K562 (cell line): ENCODE data around the gene PDE9A. TPM values are rescaled to one million over a fixed set of nuclear protein-coding genes. Genes with fewer than 3 reads are reported as not detected.

Experiments used
- ATAC-seq: fragments of 200-7000 bp; cut with Tn5 transposase; 3 replicates; pipeline ENCODE4 v1.9.1; 2020; ENCODE audit warnings: moderate library complexity
- BruUV-seq: library from RNA; stranded (reverse); fragments of 400-500 nt; replicated peaks from 2 replicates; lab custom pipeline; 2021; lab: Mats Ljungman, UMichigan
- CTCF ChIA-PET: fragments of 300-600 bp; formaldehyde crosslinking; extraction: SDS; loops from one replicate; lab custom pipeline; 2021; ENCODE audit warnings: low intra/inter-chr PET ratio; lab: Yijun Ruan, JAX
- POLR2A ChIA-PET: fragments of 300-600, 350-650 bp; sonication (Branson Sonifier 250); formaldehyde crosslinking; extraction: SDS; loops from one replicate; lab custom pipeline; 2021; ENCODE audit warnings: antibody characterized with exemption, inconsistent platforms; lab: Yijun Ruan, JAX
- DNase-seq, 4 experiments: peaks; one replicate each; pipeline versions ENCODE4 v3.0.0 to v3.0.0-alpha.2; 2011 to 2018; ENCODE audit warnings: low spot score in 3 of 4, mixed read lengths in 3 of 4; ENCODE audit errors: extremely low read depth in 1 of 4
- FAIRE-seq: peaks from 2 replicates; lab custom pipeline; 2011; peaks lifted over from hg19 to GRCh38; lab: Jason Lieb, UNC
- H2AFZ ChIP-seq: 2 replicates; pipeline ENCODE4 v1.6.0; 2011; ENCODE audit warnings: low read depth, low read length, control low read depth, inconsistent platforms
- H3K27ac ChIP-seq: fragments of 200-600 bp; 3 replicates; pipeline ENCODE4 v1.8.0; 2011; ENCODE audit warnings: low read depth, mild to moderate bottlenecking, control low read depth, inconsistent platforms, low read length, moderate library complexity, mixed read lengths; ENCODE audit errors: extremely low read depth
- H3K27me3 ChIP-seq, 2 experiments: fragments of 300-600 bp in 1 of 2; 2 replicates in 1 of 2; 3 replicates in 1 of 2; pipeline versions ENCODE4 v1.6.0 to v1.8.0; 2011; ENCODE audit warnings: inconsistent platforms in 2 of 2, low read length in 2 of 2, mild to moderate bottlenecking in 1 of 2, mixed read lengths in 1 of 2, moderate library complexity in 1 of 2; ENCODE audit not compliant: control insufficient read depth in 2 of 2, insufficient read depth in 2 of 2
- H3K36me3 ChIP-seq: fragments of 300-600 bp; 3 replicates; pipeline ENCODE4 v1.8.0; 2011; ENCODE audit warnings: mild to moderate bottlenecking, low read length, inconsistent platforms; ENCODE audit not compliant: control insufficient read depth, insufficient read depth
- H3K4me1 ChIP-seq, 2 experiments: fragments of 200-600 bp in 1 of 2; replicated peaks in 1 of 2; 2 replicates in 1 of 2; 3 replicates in 1 of 2; pipeline versions ENCODE4 v1.5.1 to v1.8.0; 2011; ENCODE audit warnings: inconsistent platforms in 2 of 2, low read length in 2 of 2, mild to moderate bottlenecking in 1 of 2, mixed read lengths in 1 of 2, moderate library complexity in 1 of 2; ENCODE audit not compliant: control insufficient read depth in 2 of 2, insufficient read depth in 2 of 2
- H3K4me2 ChIP-seq: 2 replicates; pipeline ENCODE4 v1.6.1; 2011; ENCODE audit warnings: low read length, control low read depth, inconsistent platforms, mixed read lengths; ENCODE audit not compliant: insufficient read depth
- H3K4me3 ChIP-seq: fragments of 200-600 bp; sonication (generic), shearing (Covaris generic); 2 replicates; pipeline ENCODE4 v1.5.1; 2016; ENCODE audit warnings: control low read depth, inconsistent platforms
- H3K79me2 ChIP-seq: fragments of 200-600 bp; 3 replicates; pipeline ENCODE4 v1.8.0; 2011; ENCODE audit warnings: low read length, inconsistent platforms; ENCODE audit not compliant: control insufficient read depth, insufficient read depth
- H3K9ac ChIP-seq, 2 experiments: 2 replicates each; pipeline versions ENCODE4 v1.6.0 to v1.6.1; 2011; ENCODE audit warnings: low read depth in 2 of 2, low read length in 2 of 2, control low read depth in 1 of 2, inconsistent platforms in 1 of 2, mild to moderate bottlenecking in 1 of 2, mixed read lengths in 1 of 2; ENCODE audit not compliant: insufficient read depth in 1 of 2
- H3K9me1 ChIP-seq: one replicate; pipeline ENCODE4 v1.6.0; 2011; ENCODE audit warnings: inconsistent platforms, mild to moderate bottlenecking, low read length, moderate library complexity; ENCODE audit not compliant: control insufficient read depth, insufficient read depth
- H3K9me3 ChIP-seq: replicated peaks from 2 replicates; pipeline ENCODE4 v1.5.1; 2011; ENCODE audit warnings: low read depth, low read length, inconsistent platforms; ENCODE audit not compliant: control insufficient read depth, insufficient read depth
- H4K20me1 ChIP-seq: replicated peaks from 2 replicates; pipeline ENCODE4 v1.6.1; 2011; ENCODE audit warnings: low read length, inconsistent platforms, mixed read lengths; ENCODE audit not compliant: control insufficient read depth, insufficient read depth
- BCLAF1 ChIP-seq, 2 experiments: fragments of 450-650 bp in 1 of 2; IDR thresholded peaks; 2 replicates each; pipeline ENCODE4 v1.6.1; 2011 to 2017; ENCODE audit warnings: low read depth in 2 of 2, antibody characterized with exemption in 1 of 2, borderline replicate concordance in 1 of 2, low read length in 1 of 2, mild to moderate bottlenecking in 1 of 2, mixed read lengths in 1 of 2; ENCODE audit not compliant: control insufficient read depth in 1 of 2
- MCM7 ChIP-seq, 2 experiments: fragments of 450-650 bp; IDR thresholded peaks; 2 replicates each; pipeline ENCODE4 v1.6.1; 2016 to 2018
- POLR3G ChIP-seq: IDR thresholded peaks from 2 replicates; pipeline ENCODE4 v1.6.1; 2011; ENCODE audit not compliant: insufficient read length, insufficient replicate concordance; ENCODE audit errors: extremely low read depth
- SIN3A ChIP-seq, 2 experiments: fragments of 150-350 bp in 1 of 2; IDR thresholded peaks; 2 replicates each; pipeline ENCODE4 v1.6.1; 2011 to 2016; ENCODE audit warnings: borderline replicate concordance in 2 of 2, low read depth in 2 of 2, low read length in 2 of 2, mild to moderate bottlenecking in 2 of 2, moderate library complexity in 2 of 2; ENCODE audit not compliant: control insufficient read depth in 1 of 2
- SMC3 ChIP-seq: conservative IDR thresholded peaks from 2 replicates; pipeline ENCODE4 v1.6.1; 2011; ENCODE audit warnings: low read depth, low read length, improper control_type of control experiment; ENCODE audit not compliant: insufficient read depth
- TAF15 ChIP-seq: fragments of 200-400 bp; formaldehyde crosslinking; IDR thresholded peaks from 2 replicates; pipeline ENCODE4 v1.6.1; 2017; ENCODE audit warnings: mild to moderate bottlenecking, low read depth, low read length, moderate library complexity
- TSHZ1 ChIP-seq: fragments of 250-450 bp; sonication (Bioruptor Pico); IDR thresholded peaks from 2 replicates; pipeline ENCODE4 v1.4.0; 2020; ENCODE audit warnings: mild to moderate bottlenecking, moderate library complexity
- ZBTB7A ChIP-seq: IDR thresholded peaks from 2 replicates; pipeline ENCODE4 v1.6.1; 2011; ENCODE audit warnings: low read depth, mild to moderate bottlenecking, low read length, moderate library complexity, borderline replicate concordance; ENCODE audit not compliant: control insufficient read depth
- ZNF311 ChIP-seq: fragments of 250-450 bp; sonication (Bioruptor Pico); IDR thresholded peaks from 2 replicates; pipeline ENCODE4 v1.4.0; 2020; ENCODE audit warnings: mild to moderate bottlenecking, moderate library complexity
- WGBS: fragments of 100-300 bp; shearing (Covaris generic); methylation state at CpG from one replicate; pipeline ENCODE4 v1.1.6; 2016; ENCODE audit warnings: low coverage, mixed read lengths; ENCODE audit not compliant: insufficient coverage; ENCODE audit errors: missing lambda C conversion rate; 5-methylcytosine and 5-hydroxymethylcytosine counted together
- in situ Hi-C: fragments of 300-500 bp; cut with MboI; formaldehyde crosslinking; loops from 4 replicates; pipeline ENCODE4 v1.15.0; 2018; ENCODE audit warnings: inconsistent platforms, mixed read lengths
- intact Hi-C: fragments of 100-400 bp; cut with micrococcal nuclease; formaldehyde crosslinking; loops from 2 replicates; pipeline ENCODE4 v1.14.2; 2022
- polyA plus RNA-seq, 8 experiments: library from polyadenylated mRNA; depleted of rRNA in 4 of 8; stranded (reverse) in 5 of 8; unstranded in 3 of 8; fragments of >200 nt; fragmentation: Nextera tagmentation in 2 of 8; fragmentation: Illumina TruSeq in 1 of 8; extraction: Ambion mirVana in 2 of 8; extraction: Trizol in 1 of 8; gene quantifications; 2 replicates each; pipeline versions ENCODE4 v1.2.1 to v1.2.3, GENCODE V29; 2011 to 2014; ENCODE audit warnings: inconsistent platforms in 1 of 8, missing spikeins in 1 of 8
- total RNA-seq, 7 experiments: library from RNA; depleted of rRNA in 6 of 7; stranded (reverse); fragments of >200 nt in 6 of 7; fragmentation: Illumina TruSeq in 2 of 7; extraction: Trizol in 2 of 7; gene quantifications; 2 replicates each; pipeline versions ENCODE4 v1.2.1 to v1.2.3, GENCODE V29; 2011 to 2021; ENCODE audit warnings: low replicate concordance in 1 of 7

The PDE9A gene
- total and polyA plus RNA-seq, 9 of the 15 experiments (the other 6 are each of a cell fraction or from before 2014, with no cell fraction given), result 0.07 to 0.27 TPM; not detected in 7

- Histone ChIP-seq H3K36me3 (no peaks in the 10 kb centered on the region), H3K4me3 (no peak overlapping the region), H3K79me2 (no peaks in the 10 kb centered on the region), H3K9ac (no peak overlapping the region), H3K27me3 (peaks cover 61 to 79% of the 10 kb centered on the region in 2 experiments), H3K27ac (no peak overlapping the region), H4K20me1 (peaks cover 30% of the 10 kb centered on the region), H3K9me1 (no peaks in the 10 kb centered on the region), H3K4me1 (peaks cover 0 to 12% of the 10 kb centered on the region in 2 experiments; a peak in 2 of 5 replicates), H2AFZ (no peak overlapping the region), H3K9me3 (no peaks in the 10 kb centered on the region; the same call in 1 of the 2 replicates), H3K4me2 (no peak overlapping the region)
- DNase-seq, result no peak
- ChIA-PET POLR2A (interaction anchor here (0.6 to 1.3 kb wide), 2 partner anchors 17 to 46 kb away, joined by 3 to 4 read pairs; no protein-coding TSS in a partner anchor), CTCF (no interaction called here)
- FAIRE-seq, result no peak
- TF ChIP-seq MCM7 (IDR thresholded peaks at IDR 0.05) (no peak), TAF15 (no peak), SMC3 (no peak), POLR3G (no peak), ZBTB7A (no peak), SIN3A (IDR thresholded peaks at IDR 0.05; ENCODE audit: borderline replicate concordance in 2 of 2, control insufficient read depth in 1 of 2, low read depth in 2 of 2, low read length in 2 of 2) (no peak), BCLAF1 (IDR thresholded peaks at IDR 0.05; ENCODE audit: borderline replicate concordance in 1 of 2, control insufficient read depth in 1 of 2, low read depth in 2 of 2, low read length in 1 of 2) (no peak), TSHZ1 (CRISPR knock-in tag) (no peak), ZNF311 (CRISPR knock-in tag) (no peak)
- intact Hi-C loops, result no loop called here
- ATAC-seq, result no peak
- no TSS peak for BruUV-seq
- in situ Hi-C loops, result no loop called here
- 1% methylated on average over 28 of the region's 28 CpGs for WGBS
These were observed 4.4 kb downstream of the PDE9A start for GRCh38 chr21:42657676-42658319.
